Cardiac fibroblast (primary cell): ENCODE data around the gene MYT1.
"Not testable (repeated sequence)": the region's sequence is repeated elsewhere in the genome, so short reads cannot be mapped to it uniquely, and the experiment has no call there.

Source experiments
- DNase-seq, 2 donors: peaks; one replicate each; pipeline versions ENCODE4 v3.0.0 to v3.0.0-alpha.2; 2010; ENCODE audit warnings: low read depth in 2 of 2
- H3K4me3 ChIP-seq, 2 donors: replicated peaks in 1 of 2; 1 replicate in 1 of 2; 2 replicates in 1 of 2; pipeline ENCODE4 v1.5.1; 2011; ENCODE audit warnings: low read depth in 2 of 2, low read length in 2 of 2, mild to moderate bottlenecking in 2 of 2, moderate library complexity in 1 of 2
- TF ChIP-seq, protein P1 (sequence below): IDR thresholded peaks from one replicate; pipeline ENCODE4 v1.5.1; 2011; ENCODE audit warnings: low read depth, mild to moderate bottlenecking, low read length, inconsistent platforms

The MYT1 gene

DNA sequence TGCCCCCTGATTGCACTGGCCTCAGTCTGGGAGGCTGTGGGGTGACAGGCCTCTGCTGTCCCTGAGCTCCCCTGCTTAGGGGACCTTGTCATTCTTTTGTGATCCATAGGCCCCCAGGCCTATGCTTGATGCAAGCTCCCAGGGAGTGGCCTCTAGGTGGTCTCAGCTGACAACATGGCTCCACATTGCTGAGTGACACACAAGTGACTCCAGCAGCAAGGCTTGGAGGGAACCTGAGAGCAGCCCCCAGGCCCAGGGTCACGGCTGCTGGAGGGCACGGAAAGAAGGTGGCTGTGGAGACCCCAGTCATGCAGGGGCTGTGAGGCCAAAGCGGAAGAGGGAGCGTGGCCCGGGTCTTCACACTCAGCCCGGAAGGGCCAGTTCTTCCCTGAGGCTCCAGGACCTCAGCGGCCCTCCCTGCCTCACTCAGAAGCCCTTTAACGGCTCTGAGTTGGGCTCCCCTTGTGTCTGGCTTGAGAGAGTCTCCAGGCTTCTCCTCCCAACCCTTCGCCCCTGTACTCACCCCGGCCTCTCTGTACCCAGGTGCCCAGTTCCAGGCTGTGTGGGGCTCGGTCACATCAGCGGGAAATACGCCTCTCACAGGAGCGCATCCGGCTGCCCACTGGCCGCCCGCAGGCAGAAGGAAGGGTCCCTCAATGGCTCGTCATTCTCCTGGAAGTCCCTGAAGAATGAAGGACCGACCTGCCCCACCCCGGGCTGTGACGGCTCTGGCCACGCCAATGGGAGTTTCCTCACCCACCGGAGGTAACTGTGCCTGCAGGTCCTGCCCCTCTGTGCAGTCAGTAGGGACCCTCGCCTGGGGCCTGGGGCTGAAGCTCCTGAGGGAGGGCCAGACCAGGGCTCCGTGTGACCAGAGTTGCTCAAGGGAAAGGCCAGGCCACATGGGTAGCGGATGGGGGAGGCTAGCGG, 67.6 kb downstream of the MYT1 start:
- no peak overlapping the region for H3K4me3 ChIP-seq
- DNase-seq, result no peak
- TF ChIP-seq, protein P1, sequence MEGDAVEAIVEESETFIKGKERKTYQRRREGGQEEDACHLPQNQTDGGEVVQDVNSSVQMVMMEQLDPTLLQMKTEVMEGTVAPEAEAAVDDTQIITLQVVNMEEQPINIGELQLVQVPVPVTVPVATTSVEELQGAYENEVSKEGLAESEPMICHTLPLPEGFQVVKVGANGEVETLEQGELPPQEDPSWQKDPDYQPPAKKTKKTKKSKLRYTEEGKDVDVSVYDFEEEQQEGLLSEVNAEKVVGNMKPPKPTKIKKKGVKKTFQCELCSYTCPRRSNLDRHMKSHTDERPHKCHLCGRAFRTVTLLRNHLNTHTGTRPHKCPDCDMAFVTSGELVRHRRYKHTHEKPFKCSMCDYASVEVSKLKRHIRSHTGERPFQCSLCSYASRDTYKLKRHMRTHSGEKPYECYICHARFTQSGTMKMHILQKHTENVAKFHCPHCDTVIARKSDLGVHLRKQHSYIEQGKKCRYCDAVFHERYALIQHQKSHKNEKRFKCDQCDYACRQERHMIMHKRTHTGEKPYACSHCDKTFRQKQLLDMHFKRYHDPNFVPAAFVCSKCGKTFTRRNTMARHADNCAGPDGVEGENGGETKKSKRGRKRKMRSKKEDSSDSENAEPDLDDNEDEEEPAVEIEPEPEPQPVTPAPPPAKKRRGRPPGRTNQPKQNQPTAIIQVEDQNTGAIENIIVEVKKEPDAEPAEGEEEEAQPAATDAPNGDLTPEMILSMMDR, result no peak

DNA sequence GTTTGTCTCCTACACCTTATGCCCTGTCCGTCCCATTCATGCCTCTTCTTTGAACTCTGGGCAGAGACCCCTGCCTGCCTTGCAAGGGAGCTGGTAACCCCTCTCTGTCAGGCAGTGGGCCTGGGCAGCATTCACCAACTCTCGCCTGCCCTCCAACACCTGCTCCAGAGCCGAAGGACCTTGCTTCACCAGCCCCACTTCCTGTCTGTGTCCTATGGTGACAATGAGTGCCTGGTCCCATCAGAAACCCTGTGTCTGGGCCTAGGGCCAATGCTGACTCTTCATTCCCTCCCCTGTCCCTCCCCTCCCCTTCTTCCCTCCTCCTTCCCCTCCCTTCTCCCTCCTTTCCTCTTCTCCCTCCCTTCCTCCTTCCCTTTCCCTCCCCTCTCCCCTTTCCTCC, 68.5 kb downstream of the MYT1 start:
- TF ChIP-seq, protein P1, result no peak
- DNase-seq, result no peak
- no peak overlapping the region for H3K4me3 ChIP-seq

DNA sequence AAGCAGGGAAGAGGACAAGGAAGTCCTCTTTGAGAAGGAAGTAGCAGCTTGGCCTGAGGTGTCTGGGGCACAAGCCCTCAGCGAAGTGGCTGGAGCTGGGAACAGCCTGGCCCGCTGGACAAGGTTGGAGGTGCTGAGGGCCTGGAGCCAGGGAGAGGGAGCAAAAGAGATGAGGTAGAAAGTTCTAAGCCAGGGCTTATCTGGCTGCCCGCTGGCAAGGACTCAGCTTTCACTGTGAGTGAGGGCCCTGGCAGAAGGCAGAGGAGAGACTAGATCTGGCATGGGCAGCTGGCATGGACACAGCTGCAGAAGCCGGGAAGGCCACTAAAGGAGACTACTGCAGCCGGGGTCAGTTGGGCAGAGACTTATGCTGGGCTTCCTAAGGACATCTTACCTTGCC, 69.5 kb downstream of the MYT1 start:
- no peak overlapping the region for H3K4me3 ChIP-seq
- DNase-seq, result no peak
- TF ChIP-seq, protein P1, result no peak

DNA sequence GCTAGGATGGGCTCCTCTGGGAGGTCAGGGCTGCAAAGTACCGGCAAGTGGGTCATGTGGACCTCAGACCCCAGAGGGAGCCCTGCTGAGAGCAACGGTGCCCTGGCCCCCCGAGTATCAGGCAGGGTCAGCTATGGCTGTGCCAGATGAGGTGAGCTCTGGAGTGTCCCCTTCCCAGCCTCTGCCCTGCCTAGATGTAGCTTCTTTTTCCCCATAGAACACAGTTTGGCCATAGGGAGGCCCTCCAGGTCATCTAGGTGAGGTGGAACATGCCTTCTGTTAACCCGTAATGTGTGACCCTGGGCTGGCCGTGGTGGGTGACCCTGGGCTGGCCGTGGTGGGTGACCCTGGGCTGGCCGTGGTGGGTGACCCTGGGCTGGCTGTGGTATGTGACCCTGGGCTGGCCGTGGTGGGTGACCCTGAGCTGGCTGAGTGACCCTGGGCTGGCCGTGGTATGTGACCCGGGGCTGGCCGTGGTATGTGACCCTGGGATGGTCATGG, 70.1 kb downstream of the MYT1 start:
- H3K4me3 ChIP-seq, result no peak overlapping the region
- DNase-seq, result no peak
- TF ChIP-seq, protein P1, result no peak

DNA sequence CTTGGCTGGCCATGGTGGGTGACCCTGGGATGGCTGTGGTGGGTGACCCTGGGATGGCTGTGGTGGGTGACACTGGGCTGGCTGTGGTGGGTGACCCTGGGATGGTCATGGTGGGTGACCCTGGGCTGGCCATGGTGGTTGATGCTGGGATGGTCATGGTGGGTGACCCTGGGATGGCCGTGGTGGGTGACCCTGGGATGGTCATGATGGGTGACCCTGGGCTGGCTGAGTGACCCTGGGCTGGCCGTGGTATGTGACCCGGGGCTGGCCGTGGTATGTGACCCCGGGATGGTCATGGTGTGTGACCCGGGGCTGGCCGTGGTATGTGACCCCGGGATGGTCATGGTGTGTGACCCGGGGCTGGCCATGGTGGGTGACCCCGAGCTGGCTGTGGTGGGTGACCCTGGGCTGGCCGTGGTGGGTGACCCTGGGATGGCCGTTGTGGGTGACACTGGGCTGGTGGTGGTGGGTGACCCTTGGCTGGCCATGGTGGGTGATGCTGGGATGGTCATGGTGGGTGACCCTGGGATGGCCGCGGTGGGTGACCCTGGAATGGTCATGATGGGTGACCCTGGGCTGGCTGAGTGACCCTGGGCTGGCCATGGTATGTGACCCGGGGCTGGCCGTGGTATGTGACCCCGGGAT, 70.8 kb downstream of the MYT1 start:
- not testable (repeated sequence) for H3K4me3 ChIP-seq, DNase-seq

DNA sequence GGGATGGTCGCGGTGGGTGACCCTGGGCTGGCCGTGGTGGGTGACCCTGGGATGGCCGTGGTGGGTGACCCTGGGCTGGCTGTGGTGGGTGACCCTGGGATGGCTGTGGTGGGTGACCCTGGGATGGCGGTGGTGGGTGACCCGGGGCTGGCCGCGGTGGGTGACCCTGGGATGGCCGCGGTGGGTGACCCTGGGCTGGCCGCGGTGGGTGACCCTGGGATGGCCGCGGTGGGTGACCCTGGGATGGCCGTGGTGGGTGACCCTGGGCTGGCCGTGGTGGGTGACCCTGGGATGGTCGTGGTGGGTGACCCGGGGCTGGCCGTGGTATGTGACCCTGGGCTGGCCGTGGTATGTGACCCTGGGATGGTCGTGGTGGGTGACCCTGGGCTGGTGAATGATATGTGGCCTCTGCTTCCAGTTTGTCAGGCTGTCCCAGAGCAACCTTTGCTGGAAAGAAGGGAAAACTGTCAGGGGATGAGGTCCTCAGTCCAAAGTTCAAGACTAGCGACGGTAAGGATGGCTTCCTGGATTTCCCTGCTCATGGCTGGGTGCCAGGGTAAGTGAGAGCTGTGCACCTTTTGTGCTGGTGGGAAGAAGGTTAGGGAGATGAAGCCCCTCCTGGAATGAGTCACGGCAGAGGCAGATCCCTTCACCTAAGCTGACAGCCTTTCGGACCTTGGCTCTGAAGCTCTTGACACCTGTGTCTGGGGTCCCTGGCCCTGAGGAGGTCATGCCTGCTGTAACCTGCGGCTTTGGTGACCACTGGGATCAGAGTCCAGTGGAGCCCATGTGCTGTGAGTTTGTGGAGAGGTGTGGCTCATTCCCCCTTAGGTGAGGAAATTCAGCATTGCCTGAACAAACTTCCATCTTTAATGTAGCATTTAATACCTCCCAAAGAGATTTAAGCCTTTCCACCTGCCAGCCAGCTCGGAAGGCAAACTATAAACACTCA, 72.2 kb downstream of the MYT1 start:
- no peak for DNase-seq
- no peak overlapping the region for H3K4me3 ChIP-seq
- TF ChIP-seq, protein P1, result no peak
